B cell (primary cell): ENCODE data around the gene LRP6. TPM values are rescaled to one million over a fixed set of nuclear protein-coding genes. Genes with fewer than 3 reads are reported as not detected.

ENCODE experiments used
- ATAC-seq: fragments of 200-7000 bp; cut with Tn5 transposase; one replicate; pipeline ENCODE4 v1.10.0; 2021; ENCODE audit warnings: low read depth, mild to moderate bottlenecking, moderate number of reproducible peaks, moderate library complexity
- CTCF ChIA-PET: fragments of 350-600 bp; sonication (Branson Sonifier 250); formaldehyde crosslinking; loops from one replicate; lab custom pipeline; 2021; ENCODE audit warnings: antibody characterized with exemption, inconsistent platforms; lab: Charles Lee
- POLR2A ChIA-PET: fragments of 350-600 bp; sonication (Branson Sonifier 250); formaldehyde crosslinking; loops from one replicate; lab custom pipeline; 2021; ENCODE audit warnings: antibody characterized with exemption; lab: Charles Lee
- DNase-seq: peaks from one replicate; pipeline ENCODE4 v3.0.0; 2013
- H2AFZ ChIP-seq: 2 replicates; pipeline ENCODE4 v1.6.1; 2012; ENCODE audit warnings: mild to moderate bottlenecking, low read depth, low read length; ENCODE audit not compliant: insufficient read depth, poor library complexity, severe bottlenecking
- H3K27ac ChIP-seq, 2 donors: 1 replicate in 1 of 2; 2 replicates in 1 of 2; pipeline ENCODE4 v1.5.1; 2012 to 2013; ENCODE audit warnings: low read length in 2 of 2, mild to moderate bottlenecking in 2 of 2, moderate library complexity in 1 of 2
- H3K27me3 ChIP-seq, 4 experiments: fragments of 200-600 bp in 1 of 4; sonication (generic) in 1 of 4; replicated peaks in 1 of 4; 1 replicate in 2 of 4; 2 replicates in 2 of 4; pipeline versions ENCODE4 v1.6.1 to v1.7.0; 2013 to 2016; ENCODE audit warnings: low read length in 3 of 4, mild to moderate bottlenecking in 2 of 4, mixed read lengths in 1 of 4, moderate library complexity in 1 of 4; ENCODE audit not compliant: insufficient read depth in 4 of 4, control insufficient read depth in 3 of 4; ENCODE audit errors: control extremely low read depth in 1 of 4
- H3K36me3 ChIP-seq, 2 experiments: replicated peaks in 1 of 2; 1 replicate in 1 of 2; 2 replicates in 1 of 2; pipeline versions ENCODE4 v1.6.1 to v1.7.1; 2013; ENCODE audit warnings: low read length in 1 of 2; ENCODE audit not compliant: insufficient read depth in 2 of 2, control insufficient read depth in 1 of 2; ENCODE audit errors: control extremely low read depth in 1 of 2, extremely low read depth in 1 of 2
- H3K4me1 ChIP-seq, 2 donors: fragments of 200-600 bp in 1 of 2; sonication (generic) in 1 of 2; 1 replicate in 1 of 2; 2 replicates in 1 of 2; pipeline versions ENCODE4 v1.5.1 to v1.6.1; 2013 to 2017; ENCODE audit warnings: low read length in 2 of 2; ENCODE audit not compliant: control insufficient read depth in 2 of 2, insufficient read depth in 2 of 2
- H3K4me2 ChIP-seq: replicated peaks from 2 replicates; pipeline ENCODE3; 2012; ENCODE audit warnings: mild to moderate bottlenecking, low read depth, low read length; ENCODE audit not compliant: poor library complexity, severe bottlenecking
- H3K4me3 ChIP-seq, 5 experiments: fragments of 200-600 bp in 1 of 5; sonication (generic) in 1 of 5; 1 replicate in 3 of 5; 2 replicates in 2 of 5; pipeline versions ENCODE4 v1.5.1 to v1.7.0; 2011 to 2016; ENCODE audit warnings: low read length in 4 of 5, mild to moderate bottlenecking in 4 of 5, low read depth in 2 of 5, control low read depth in 1 of 5, moderate library complexity in 1 of 5; ENCODE audit not compliant: insufficient read depth in 1 of 5; ENCODE audit errors: control extremely low read depth in 1 of 5, extremely low read depth in 1 of 5
- H3K79me2 ChIP-seq: fragments of 200-600 bp; sonication (generic); one replicate; pipeline ENCODE4 v1.6.0; 2016; ENCODE audit warnings: low read length; ENCODE audit not compliant: control insufficient read depth, insufficient read depth
- H3K9ac ChIP-seq: fragments of 200-600 bp; sonication (generic); 2 replicates; pipeline ENCODE4 v1.6.1; 2017; ENCODE audit warnings: mild to moderate bottlenecking, low read length, moderate library complexity
- H3K9me3 ChIP-seq, 3 donors: one replicate each; pipeline versions ENCODE4 v1.6.1 to v1.7.1; 2013; ENCODE audit warnings: low read length in 2 of 3; ENCODE audit not compliant: control insufficient read depth in 2 of 3, insufficient read depth in 1 of 3; ENCODE audit errors: control extremely low read depth in 1 of 3
- H4K20me1 ChIP-seq: 2 replicates; pipeline ENCODE4 v1.6.0; 2012; ENCODE audit warnings: mild to moderate bottlenecking, low read length; ENCODE audit not compliant: insufficient read depth, control insufficient read depth, poor library complexity, severe bottlenecking
- H3K27ac Mint-ChIP-seq: one replicate; pipeline ENCODE4 v1.8.0; 2021; ENCODE audit warnings: mixed read lengths
- H3K27me3 Mint-ChIP-seq: one replicate; pipeline ENCODE4 v1.8.0; 2021; ENCODE audit warnings: mixed read lengths
- H3K4me1 Mint-ChIP-seq: one replicate; pipeline ENCODE4 v1.8.0; 2021; ENCODE audit warnings: mixed read lengths
- H3K4me3 Mint-ChIP-seq: one replicate; pipeline ENCODE4 v1.8.0; 2021; ENCODE audit warnings: mixed read lengths
- H3K9me3 Mint-ChIP-seq: one replicate; pipeline ENCODE4 v1.8.0; 2022; ENCODE audit warnings: mixed read lengths; ENCODE audit not compliant: insufficient read depth
- CTCF ChIP-seq: fragments of 200-600 bp; IDR thresholded peaks from one replicate; pipeline ENCODE4 v1.8.0; 2022; ENCODE audit warnings: antibody characterized with exemption, mild to moderate bottlenecking
- EZH2 ChIP-seq: IDR thresholded peaks from 2 replicates; pipeline ENCODE4 v1.6.1; 2012; ENCODE audit warnings: borderline replicate concordance, low read depth, mild to moderate bottlenecking, moderate library complexity, low read length; ENCODE audit not compliant: insufficient read depth, poor library complexity, severe bottlenecking
- WGBS: methylation state at CpG from one replicate; pipeline ENCODE4 v1.1.5; 2013; ENCODE audit warnings: missing lambda C conversion rate; ENCODE audit not compliant: insufficient coverage; 5-methylcytosine and 5-hydroxymethylcytosine counted together
- intact Hi-C: fragments of 100-400 bp; cut with micrococcal nuclease; formaldehyde crosslinking; loops from one replicate; pipeline ENCODE4 v1.10.0; 2022
- polyA plus RNA-seq: library from polyadenylated mRNA; depleted of rRNA; stranded (reverse); fragments of >200 nt; gene quantifications from 2 replicates; pipeline ENCODE4 v1.2.3, GENCODE V29; 2012
- total RNA-seq, 2 donors: library from RNA; stranded (reverse); fragments of 120-200 nt in 1 of 2; gene quantifications; 1 replicate in 1 of 2; 2 replicates in 1 of 2; pipeline versions ENCODE4 v1.2.3 to v1.2.4, GENCODE V29; 2013 to 2022

LRP6 gene
- total and polyA plus RNA-seq, 2 donors (not counting 1 experiment from before 2014, with no cell fraction given), result 0.34 to 2.8 TPM

GRCh38 chr12:12201274-12201758 lies 65.5 kb downstream of the LRP6 start:
- no peak overlapping the region for H3K9ac ChIP-seq
- peaks cover 14% of the 10 kb centered on the region for H3K27me3 Mint-ChIP-seq
- ChIA-PET CTCF (no interaction called here), POLR2A (no interaction called here)
- no peak overlapping the region for H3K27ac Mint-ChIP-seq
- H3K4me3 Mint-ChIP-seq, result no peak overlapping the region
- peaks cover 0 to 9% (median 1%) of the 10 kb centered on the region in 3 donors for H3K9me3 ChIP-seq
- no peak overlapping the region for H3K27ac ChIP-seq
- H3K4me1 Mint-ChIP-seq, result no peaks in the 10 kb centered on the region
- H3K9me3 Mint-ChIP-seq, result peaks cover 2% of the 10 kb centered on the region
- TF ChIP-seq CTCF (no peak), EZH2 (no peak)
- no peak overlapping the region for H2AFZ ChIP-seq
- DNase-seq (no peak), ATAC-seq (no peak)
- no peaks in the 10 kb centered on the region for H3K27me3 ChIP-seq
- H3K4me3 ChIP-seq, result no peak overlapping the region
- 71% methylated on average over 1 of the region's 3 CpGs for WGBS
- H3K79me2 ChIP-seq, result no peaks in the 10 kb centered on the region
- intact Hi-C loops, result no loop called here
- no peak overlapping the region for H3K4me2 ChIP-seq
- no peaks in the 10 kb centered on the region for H3K4me1 ChIP-seq
- no peaks in the 10 kb centered on the region for H3K36me3 ChIP-seq
- no peaks in the 10 kb centered on the region for H4K20me1 ChIP-seq

GRCh38 chr12:12200363-12200762 lies 66.5 kb downstream of the LRP6 start:
- 55% methylated on average over 1 of the region's 2 CpGs for WGBS
- Histone ChIP-seq H3K9me3 (peaks cover 0 to 9% (median 1%) of the 10 kb centered on the region in 3 donors), H3K79me2 (no peaks in the 10 kb centered on the region), H3K36me3 (no peaks in the 10 kb centered on the region), H4K20me1 (no peaks in the 10 kb centered on the region), H2AFZ (no peak overlapping the region), H3K27me3 (no peaks in the 10 kb centered on the region), H3K4me1 (no peaks in the 10 kb centered on the region), H3K4me2 (no peak overlapping the region), H3K27ac (no peak overlapping the region), H3K9ac (no peak overlapping the region), H3K4me3 (no peak overlapping the region)
- ChIA-PET POLR2A (no interaction called here), CTCF (no interaction called here)
- intact Hi-C loops, result no loop called here
- Mint-ChIP-seq H3K27ac (no peak overlapping the region), H3K27me3 (peaks cover 10% of the 10 kb centered on the region), H3K9me3 (peaks cover 2% of the 10 kb centered on the region), H3K4me1 (no peaks in the 10 kb centered on the region), H3K4me3 (no peak overlapping the region)
- no peak for DNase-seq
- no peak for ATAC-seq
- no peak for TF ChIP-seq EZH2
- no peak for TF ChIP-seq CTCF
